SK-N-MC (cell line): ENCODE measurements around the gene ZER1.

Experiments
- EZH2 ChIP-seq: fragments of 200-600 bp; sonication (generic); IDR thresholded peaks from one replicate; pipeline ENCODE4 v1.6.1; 2017; ENCODE audit warnings: antibody characterized with exemption
- POLR2AphosphoS5 ChIP-seq: IDR thresholded peaks from 2 replicates; pipeline ENCODE4 v1.6.1; 2012; ENCODE audit warnings: mild to moderate bottlenecking, low read depth, low read length, borderline replicate concordance

- TF ChIP-seq EZH2 (no peak), POLR2AphosphoS5 (no peak)
Observed at GRCh38 chr9:128773049-128773448, 1.3 kb upstream of the ZER1 start.
